HPDE6-E6E7 (cell line): Measurements from ENCODE around the gene CMC4.

Experiments used
- DNase-seq: peaks from one replicate; pipeline ENCODE4 v3.0.0; 2011; ENCODE audit warnings: missing footprints; ENCODE audit errors: extremely low spot score

CMC4 gene

GRCh38 chrX:155070975-155071693 is at the start of gene CMC4, which contains the start of the genes BRCC3 and MTCP1:
Gene CMC4, minus strand, starts transcription at chrX:155071136. Its CDS starts 7,113 bp downstream, at chrX:155064023.
Gene BRCC3, plus strand, starts transcription at chrX:155071508. Its CDS starts 20 bp downstream, at chrX:155071528.
Gene MTCP1, minus strand, starts transcription at chrX:155071136. Its CDS starts 5,126 bp downstream, at chrX:155066010.
- peak; percentile 90 for DNase-seq

GRCh38 chrX:155115174-155115819 is 44.4 kb upstream of the CMC4 start:
- DNase-seq = no peak

- no peak for DNase-seq
Measured at GRCh38 chrX:155113097-155113496, 42.2 kb upstream of the CMC4 start.

GRCh38 chrX:155112171-155112570 is 41.2 kb upstream of the CMC4 start:
- peak; percentile 73 for DNase-seq

- no peak for DNase-seq
Measured at GRCh38 chrX:155108427-155108826, 37.5 kb upstream of the CMC4 start.

- DNase-seq = no peak
Measured at GRCh38 chrX:155105919-155106318, 35.0 kb upstream of the CMC4 start.

GRCh38 chrX:155094468-155095061 is 23.6 kb upstream of the CMC4 start:
- peak; percentile 34 for DNase-seq

- DNase-seq = no peak
Measured at GRCh38 chrX:155086961-155087735, 16.2 kb upstream of the CMC4 start.

GRCh38 chrX:155086202-155086840 is 15.4 kb upstream of the CMC4 start:
- DNase-seq = no peak

GRCh38 chrX:155071694-155072280 is 851 bp upstream of the CMC4 start:
- DNase-seq = no peak

GRCh38 chrX:155070663-155070974 is 317 bp downstream of the CMC4 start:
- no peak for DNase-seq

GRCh38 chrX:155070038-155070437 is 898 bp downstream of the CMC4 start:
- DNase-seq = no peak

- no peak for DNase-seq
Measured at GRCh38 chrX:155069414-155069813, 1.5 kb downstream of the CMC4 start.

GRCh38 chrX:155068165-155068564 is 2.8 kb downstream of the CMC4 start:
- no peak for DNase-seq

- DNase-seq = peak; percentile 58
Measured at GRCh38 chrX:155065035-155065734, 5.8 kb downstream of the CMC4 start.

GRCh38 chrX:155061760-155062159 is 9.2 kb downstream of the CMC4 start:
- no peak for DNase-seq

GRCh38 chrX:155056877-155057792 is 13.8 kb downstream of the CMC4 start:
- peak; percentile 63 for DNase-seq

GRCh38 chrX:155056471-155056870 is 14.5 kb downstream of the CMC4 start:
- no peak for DNase-seq

GRCh38 chrX:155055494-155055893 is 15.4 kb downstream of the CMC4 start:
- DNase-seq = no peak

GRCh38 chrX:155054255-155054654 is 16.7 kb downstream of the CMC4 start:
- DNase-seq = no peak
